SK-N-SH treated with all-trans-retinoic acid at 6 μM for 48 hours (cell line): ENCODE data around the gene OR2Z1.
"Not testable (repeated sequence)": the region's sequence is repeated elsewhere in the genome, so short reads cannot be mapped to it uniquely, and the experiment has no call there.

ENCODE experiments used
- ARNTL ChIP-seq: fragments of 450-650 bp; formaldehyde crosslinking; IDR thresholded peaks from 2 replicates; pipeline ENCODE4 v1.5.0; 2020; ENCODE audit warnings: low read depth, mild to moderate bottlenecking, moderate library complexity, borderline replicate concordance
- CSDC2 ChIP-seq: fragments of 250-450 bp; sonication (Bioruptor Pico); IDR thresholded peaks from 2 replicates; pipeline ENCODE4 v1.5.0; 2020; ENCODE audit warnings: mild to moderate bottlenecking, moderate library complexity
- GLIS3 ChIP-seq: fragments of 250-450 bp; sonication (Bioruptor Pico); IDR thresholded peaks from 2 replicates; pipeline ENCODE4 v1.5.0; 2020; ENCODE audit warnings: mild to moderate bottlenecking, moderate library complexity
- ZC3H10 ChIP-seq: fragments of 250-450 bp; sonication (Bioruptor Pico); IDR thresholded peaks from 2 replicates; pipeline ENCODE4 v1.5.1; 2021; ENCODE audit warnings: mild to moderate bottlenecking, moderate library complexity
- ZFP3 ChIP-seq: fragments of 250-450 bp; sonication (Bioruptor Pico); IDR thresholded peaks from 2 replicates; pipeline ENCODE4 v1.5.0; 2020; ENCODE audit warnings: mild to moderate bottlenecking, moderate library complexity
- TF ChIP-seq, protein P1 (sequence below): fragments of 250-450 bp; sonication (Bioruptor Pico); IDR thresholded peaks from 2 replicates; pipeline ENCODE4 v1.8.0; 2021; ENCODE audit warnings: low read depth, mild to moderate bottlenecking, moderate library complexity, borderline replicate concordance
- TF ChIP-seq, protein P2 (sequence below): fragments of 250-450 bp; sonication (Bioruptor Pico); IDR thresholded peaks from 2 replicates; pipeline ENCODE4 v1.8.0; 2020; ENCODE audit warnings: mild to moderate bottlenecking, moderate library complexity, borderline replicate concordance
- TF ChIP-seq, protein P3 (sequence below): fragments of 250-450 bp; sonication (Bioruptor Pico); IDR thresholded peaks from 2 replicates; pipeline ENCODE4 v1.5.1; 2021; ENCODE audit warnings: mild to moderate bottlenecking, moderate library complexity

DNA sequence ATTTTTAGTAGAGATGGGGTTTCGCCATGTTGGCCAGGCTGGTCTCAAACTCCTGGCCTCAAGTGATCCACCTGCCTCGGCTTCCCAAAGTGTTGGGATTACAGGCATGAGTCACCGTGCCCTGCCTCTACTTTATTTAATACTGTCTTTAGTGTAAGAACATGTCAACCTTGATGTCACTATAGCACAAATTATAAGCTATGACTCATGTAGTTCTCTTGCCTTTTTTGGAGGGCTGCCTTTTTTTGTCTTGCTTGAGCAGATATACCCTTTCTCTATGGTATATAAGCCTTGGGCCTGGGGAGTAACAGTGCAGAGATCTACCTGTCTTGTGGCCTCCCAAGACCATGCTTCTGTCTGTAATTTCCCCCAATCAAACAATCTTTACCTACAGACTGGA is 16.1 kb upstream of the OR2Z1 start:
- TF ChIP-seq ZFP3 (CRISPR knock-in tag); CSDC2 (CRISPR knock-in tag); GLIS3; ZC3H10 (CRISPR knock-in tag); ARNTL (CRISPR knock-in tag): not testable (repeated sequence)
- TF ChIP-seq, protein P1, sequence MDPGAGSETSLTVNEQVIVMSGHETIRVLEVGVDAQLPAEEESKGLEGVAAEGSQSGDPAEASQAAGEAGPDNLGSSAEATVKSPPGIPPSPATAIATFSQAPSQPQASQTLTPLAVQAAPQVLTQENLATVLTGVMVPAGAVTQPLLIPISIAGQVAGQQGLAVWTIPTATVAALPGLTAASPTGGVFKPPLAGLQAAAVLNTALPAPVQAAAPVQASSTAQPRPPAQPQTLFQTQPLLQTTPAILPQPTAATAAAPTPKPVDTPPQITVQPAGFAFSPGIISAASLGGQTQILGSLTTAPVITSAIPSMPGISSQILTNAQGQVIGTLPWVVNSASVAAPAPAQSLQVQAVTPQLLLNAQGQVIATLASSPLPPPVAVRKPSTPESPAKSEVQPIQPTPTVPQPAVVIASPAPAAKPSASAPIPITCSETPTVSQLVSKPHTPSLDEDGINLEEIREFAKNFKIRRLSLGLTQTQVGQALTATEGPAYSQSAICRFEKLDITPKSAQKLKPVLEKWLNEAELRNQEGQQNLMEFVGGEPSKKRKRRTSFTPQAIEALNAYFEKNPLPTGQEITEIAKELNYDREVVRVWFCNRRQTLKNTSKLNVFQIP, result not testable (repeated sequence)
- TF ChIP-seq, protein P2, sequence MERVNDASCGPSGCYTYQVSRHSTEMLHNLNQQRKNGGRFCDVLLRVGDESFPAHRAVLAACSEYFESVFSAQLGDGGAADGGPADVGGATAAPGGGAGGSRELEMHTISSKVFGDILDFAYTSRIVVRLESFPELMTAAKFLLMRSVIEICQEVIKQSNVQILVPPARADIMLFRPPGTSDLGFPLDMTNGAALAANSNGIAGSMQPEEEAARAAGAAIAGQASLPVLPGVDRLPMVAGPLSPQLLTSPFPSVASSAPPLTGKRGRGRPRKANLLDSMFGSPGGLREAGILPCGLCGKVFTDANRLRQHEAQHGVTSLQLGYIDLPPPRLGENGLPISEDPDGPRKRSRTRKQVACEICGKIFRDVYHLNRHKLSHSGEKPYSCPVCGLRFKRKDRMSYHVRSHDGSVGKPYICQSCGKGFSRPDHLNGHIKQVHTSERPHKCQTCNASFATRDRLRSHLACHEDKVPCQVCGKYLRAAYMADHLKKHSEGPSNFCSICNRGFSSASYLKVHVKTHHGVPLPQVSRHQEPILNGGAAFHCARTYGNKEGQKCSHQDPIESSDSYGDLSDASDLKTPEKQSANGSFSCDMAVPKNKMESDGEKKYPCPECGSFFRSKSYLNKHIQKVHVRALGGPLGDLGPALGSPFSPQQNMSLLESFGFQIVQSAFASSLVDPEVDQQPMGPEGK (CRISPR knock-in tag), result not testable (repeated sequence)
- TF ChIP-seq, protein P3, sequence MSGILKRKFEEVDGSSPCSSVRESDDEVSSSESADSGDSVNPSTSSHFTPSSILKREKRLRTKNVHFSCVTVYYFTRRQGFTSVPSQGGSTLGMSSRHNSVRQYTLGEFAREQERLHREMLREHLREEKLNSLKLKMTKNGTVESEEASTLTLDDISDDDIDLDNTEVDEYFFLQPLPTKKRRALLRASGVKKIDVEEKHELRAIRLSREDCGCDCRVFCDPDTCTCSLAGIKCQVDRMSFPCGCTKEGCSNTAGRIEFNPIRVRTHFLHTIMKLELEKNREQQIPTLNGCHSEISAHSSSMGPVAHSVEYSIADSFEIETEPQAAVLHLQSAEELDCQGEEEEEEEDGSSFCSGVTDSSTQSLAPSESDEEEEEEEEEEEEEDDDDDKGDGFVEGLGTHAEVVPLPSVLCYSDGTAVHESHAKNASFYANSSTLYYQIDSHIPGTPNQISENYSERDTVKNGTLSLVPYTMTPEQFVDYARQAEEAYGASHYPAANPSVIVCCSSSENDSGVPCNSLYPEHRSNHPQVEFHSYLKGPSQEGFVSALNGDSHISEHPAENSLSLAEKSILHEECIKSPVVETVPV (CRISPR knock-in tag), result not testable (repeated sequence)
